ENCODE results near the gene SLC19A2.

GRCh38 chr1:169421309-169421708, 64.4 kb downstream of the SLC19A2 start:
- TF ChIP-seq L3MBTL2 (conservative IDR thresholded peaks at IDR 0.05) (no peak), SP1 (IDR thresholded peaks at IDR 0.05) (no peak), PKNOX1 (IDR thresholded peaks at IDR 0.05) (no peak), LEF1 (IDR thresholded peaks at IDR 0.05; ENCODE audit: borderline replicate concordance) (no peak), SUZ12 (IDR thresholded peaks at IDR 0.05) (no peak), ZNF384 (IDR thresholded peaks at IDR 0.05) (no peak), FOXK2 (IDR thresholded peaks at IDR 0.05) (no peak), ARNT (IDR thresholded peaks at IDR 0.05) (no peak), FOXA1 (IDR thresholded peaks at IDR 0.05) (no peak), NFRKB (IDR thresholded peaks at IDR 0.05) (no peak), ELF4 (IDR thresholded peaks at IDR 0.05) (no peak), HDGF (IDR thresholded peaks at IDR 0.05; ENCODE audit: borderline replicate concordance) (no peak), BHLHE40 (IDR thresholded peaks at IDR 0.05; ENCODE audit: borderline replicate concordance) (no peak), FOXM1 (IDR thresholded peaks at IDR 0.05; ENCODE audit: borderline replicate concordance) (no peak)

All from HEK293T (cell line).